Measurements from ENCODE around the gene ZNF599. TPM values are rescaled to one million over a fixed set of nuclear protein-coding genes. Genes with fewer than 3 reads are reported as not detected.

The ZNF599 gene
- total RNA-seq (2016; rRNA removed; fragmentation: Illumina TruSeq; extraction: Trizol) (5.8 and 9.4 TPM in 2 replicates), polyA plus RNA-seq (2011; rRNA removed) (7.3 and 7.5 TPM in 2 replicates), polyA minus RNA-seq (2011; rRNA and poly(A)+ RNA removed; ENCODE audit: low replicate concordance) (3.7 and 4.2 TPM in 2 replicates), Bru-seq, nascent RNA (percentile 54 among the genes with signal in this experiment), BruChase-seq, experiment 1, labeled RNA remaining after a 6-hour chase (percentile 58 among the genes with signal in this experiment), BruChase-seq, experiment 2, labeled RNA remaining after a 2-hour chase (percentile 53 among the genes with signal in this experiment)
- total RNA-seq (2016; cell fraction: cytosol; rRNA removed; fragmentation: Illumina TruSeq; extraction: Trizol; ENCODE audit: low read depth): 1.5 and 2.1 TPM in 2 replicates
- 5.6 and 8.0 TPM in 2 replicates for total RNA-seq (2016; cell fraction: insoluble cytoplasmic fraction; rRNA removed; fragmentation: Illumina TruSeq; extraction: Trizol)
- total RNA-seq (2016; cell fraction: membrane; rRNA removed; fragmentation: Illumina TruSeq; extraction: Trizol): 4.0 and 5.1 TPM in 2 replicates
- total RNA-seq (2016; cell fraction: nucleus; rRNA removed; fragmentation: Illumina TruSeq; extraction: Trizol): 5.7 and 6.2 TPM in 2 replicates
- polyA plus RNA-seq (2011; cell fraction: cytosol; rRNA removed): 6.9 and 8.0 TPM in 2 replicates
- 8.6 and 12.5 TPM in 2 replicates for polyA plus RNA-seq (2011; cell fraction: nucleus; rRNA removed)
- polyA plus RNA-seq (2012): 4.0 and 4.6 TPM in 2 replicates
- polyA plus RNA-seq (2016; cell fraction: cytosol; fragmentation: Illumina TruSeq; extraction: Trizol; ENCODE audit: low read depth): 1.5 and 1.6 TPM in 2 replicates
- 8.0 and 8.4 TPM in 2 replicates for polyA plus RNA-seq (2016; cell fraction: insoluble cytoplasmic fraction; fragmentation: Illumina TruSeq; extraction: Trizol; ENCODE audit: low read depth)
- polyA plus RNA-seq (2016; cell fraction: membrane; fragmentation: Illumina TruSeq; extraction: Trizol; ENCODE audit: low read depth): 2.9 and 3.0 TPM in 2 replicates
- polyA plus RNA-seq (2016; cell fraction: nucleus; fragmentation: Illumina TruSeq; extraction: Trizol; ENCODE audit: insufficient read depth, low read depth): 7.7 and 9.3 TPM in 2 replicates
- 2.5 and 3.1 TPM in 2 replicates for polyA minus RNA-seq (2011; cell fraction: cytosol; rRNA and poly(A)+ RNA removed)
- polyA minus RNA-seq (2011; cell fraction: nucleus; rRNA and poly(A)+ RNA removed): 7.2 and 8.8 TPM in 2 replicates
- long read RNA-seq, experiment 1, transcript ZNF599-203 (3 exons, 948 nt): major isoform, 7 of 8 reads
- long read RNA-seq, experiment 1, partial matches to known transcripts: 0 of 8 reads
- long read RNA-seq, experiment 1, other reads (novel, unspliced or antisense): 0 of 8 reads
- long read RNA-seq, experiment 2, partial matches to known transcripts: 0 of 7 reads
- long read RNA-seq, experiment 2, other reads (novel, unspliced or antisense): 1 of 7 reads

DNA sequence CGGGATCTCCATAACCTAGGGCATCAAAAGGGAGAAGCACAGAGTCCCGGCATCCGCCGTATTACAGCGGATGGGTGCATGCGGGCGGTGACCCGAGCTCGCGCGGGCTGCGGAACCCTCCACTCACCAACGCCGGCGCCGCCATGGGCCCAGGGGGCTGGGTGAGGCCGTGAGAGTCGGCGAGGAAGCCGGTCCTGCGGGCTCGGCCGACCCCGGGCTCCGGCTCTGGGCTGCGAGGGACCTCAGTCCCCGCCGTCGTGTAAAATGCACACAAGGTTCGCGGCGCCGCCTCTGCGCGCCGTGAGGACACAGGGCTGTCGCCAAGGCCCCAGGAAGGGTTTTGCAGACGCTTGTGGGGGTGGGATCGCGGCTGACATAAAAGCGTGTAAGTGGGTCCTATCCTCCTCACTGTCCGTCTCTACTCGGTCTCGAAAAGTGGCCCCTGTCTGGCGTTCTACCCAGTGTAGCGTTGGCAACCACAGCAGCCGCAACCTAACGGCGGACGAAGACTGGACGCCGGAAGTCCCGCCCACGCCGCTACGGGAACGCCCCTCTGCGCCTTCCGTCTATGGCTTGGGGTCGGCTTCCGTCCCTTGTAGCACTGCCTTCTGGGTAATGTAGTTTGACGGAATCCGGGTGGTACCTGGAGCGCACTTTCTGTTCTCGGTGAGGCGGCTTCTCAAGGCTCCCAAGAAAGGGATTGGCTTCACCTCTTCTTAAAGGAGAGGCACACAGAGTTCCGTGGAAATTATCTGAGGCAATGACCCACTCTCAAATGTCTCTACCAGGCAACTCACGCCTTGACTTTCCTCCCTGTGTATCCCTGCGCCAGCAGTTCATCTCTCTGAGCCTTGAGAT lies at the start of gene ZNF599:
Gene ZNF599 (minus strand): TSS at position 519 of the 858 bp plus-strand sequence. CDS start 374 bp downstream, at position 145.
- ChIA-PET POLR2A (no interaction called here), CTCF (ENCODE audit: low intra/inter-chr PET ratio, low total read pairs) (no interaction called here)
- H3K79me2 ChIP-seq (ENCODE audit: insufficient read depth, low read length): peaks cover 5% of the 10 kb centered on the region
- in situ Hi-C loops (cut with HindIII; ENCODE audit: extremely low pct_ligation_motif_present, low pct_unique_long_range_greater_than_20kb): no loop called here
- peak within 1 kb of the TSS; percentile 83 for H2AFZ ChIP-seq (ENCODE audit: low read length)
- H4K20me1 ChIP-seq (ENCODE audit: insufficient read depth, low read length): no peaks in the 10 kb centered on the region
- peaks cover 0 to 6% of the 10 kb centered on the region in 2 experiments; a peak in 1 of 5 replicates for H3K36me3 ChIP-seq (replicated peaks in 1 of 2; ENCODE audit: control insufficient read depth in 1 of 2, insufficient read depth in 2 of 2, low read length in 2 of 2)
- H3K9ac ChIP-seq (ENCODE audit: insufficient read depth, low read depth, low read length): peak within 1 kb of the TSS; percentile 88
- H3K27ac ChIP-seq (ENCODE audit: extremely low read length, insufficient read depth, low read length): peak within 1 kb of the TSS; percentile 70
- 30% methylated on average over 7 of the region's 69 CpGs for WGBS (ENCODE audit: low lambda C conversion rate)
- H3K4me1 ChIP-seq (ENCODE audit: insufficient read depth, low read length): peaks cover 12% of the 10 kb centered on the region
- no peaks in the 10 kb centered on the region; a peak in 1 of 5 replicates for H3K27me3 ChIP-seq (ENCODE audit: control insufficient read depth in 1 of 2, insufficient read depth in 2 of 2, low read length in 2 of 2)
- H3K9me3 ChIP-seq (ENCODE audit: low read length): no peaks in the 10 kb centered on the region
- intact Hi-C loops (cut with micrococcal nuclease; ENCODE audit: unreplicated experiment): loop anchor here (1.0 to 10.0 kb wide), 2 partner anchors 39 to 1748 kb away; partner anchors contain the start of gene ZNF181
- DNase-seq (ENCODE audit: low spot score) (peak; percentile 83), ATAC-seq (peak; percentile 99), FAIRE-seq (peak; percentile 89)
- peak within 1 kb of the TSS; percentile 91 for H3K4me2 ChIP-seq (ENCODE audit: low read depth, low read length)
- peak within 1 kb of the TSS; percentile 71 to 95 (median 79) for H3K4me3 ChIP-seq (replicated peaks in 1 of 3; ENCODE audit: insufficient read depth in 1 of 3, low read depth in 2 of 3, low read length in 3 of 3)
- BruUV-seq (replicated peaks): TSS peak; percentile 86
- no peak for TF ChIP-seq ZNF850 (CRISPR knock-in tag; conservative IDR thresholded peaks at IDR 0.05)
- TF ChIP-seq, protein P1, sequence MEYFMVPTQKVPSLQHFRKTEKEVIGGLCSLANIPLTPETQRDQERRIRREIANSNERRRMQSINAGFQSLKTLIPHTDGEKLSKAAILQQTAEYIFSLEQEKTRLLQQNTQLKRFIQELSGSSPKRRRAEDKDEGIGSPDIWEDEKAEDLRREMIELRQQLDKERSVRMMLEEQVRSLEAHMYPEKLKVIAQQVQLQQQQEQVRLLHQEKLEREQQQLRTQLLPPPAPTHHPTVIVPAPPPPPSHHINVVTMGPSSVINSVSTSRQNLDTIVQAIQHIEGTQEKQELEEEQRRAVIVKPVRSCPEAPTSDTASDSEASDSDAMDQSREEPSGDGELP (IDR thresholded peaks at IDR 0.05; ENCODE audit: borderline replicate concordance, low read depth): 0 out of 2 replicates have a peak, but pooled peaks have one; percentile 9
- no peak for TF ChIP-seq ZNF354B (CRISPR knock-in tag; IDR thresholded peaks at IDR 0.05)
- TF ChIP-seq, protein P2, sequence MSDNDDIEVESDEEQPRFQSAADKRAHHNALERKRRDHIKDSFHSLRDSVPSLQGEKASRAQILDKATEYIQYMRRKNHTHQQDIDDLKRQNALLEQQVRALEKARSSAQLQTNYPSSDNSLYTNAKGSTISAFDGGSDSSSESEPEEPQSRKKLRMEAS (IDR thresholded peaks at IDR 0.05): peak; percentile 75; the same call in 1 of the 2 replicates
- TF ChIP-seq, protein P3, sequence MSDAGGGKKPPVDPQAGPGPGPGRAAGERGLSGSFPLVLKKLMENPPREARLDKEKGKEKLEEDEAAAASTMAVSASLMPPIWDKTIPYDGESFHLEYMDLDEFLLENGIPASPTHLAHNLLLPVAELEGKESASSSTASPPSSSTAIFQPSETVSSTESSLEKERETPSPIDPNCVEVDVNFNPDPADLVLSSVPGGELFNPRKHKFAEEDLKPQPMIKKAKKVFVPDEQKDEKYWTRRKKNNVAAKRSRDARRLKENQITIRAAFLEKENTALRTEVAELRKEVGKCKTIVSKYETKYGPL (CRISPR knock-in tag; IDR thresholded peaks at IDR 0.05): no peak
- peak; percentile 16 for TF ChIP-seq SKI (IDR thresholded peaks at IDR 0.05; ENCODE audit: partially characterized antibody)
- TF ChIP-seq ZBTB7A (CRISPR knock-in tag; IDR thresholded peaks at IDR 0.05): no peak
- TF ChIP-seq, protein P4, sequence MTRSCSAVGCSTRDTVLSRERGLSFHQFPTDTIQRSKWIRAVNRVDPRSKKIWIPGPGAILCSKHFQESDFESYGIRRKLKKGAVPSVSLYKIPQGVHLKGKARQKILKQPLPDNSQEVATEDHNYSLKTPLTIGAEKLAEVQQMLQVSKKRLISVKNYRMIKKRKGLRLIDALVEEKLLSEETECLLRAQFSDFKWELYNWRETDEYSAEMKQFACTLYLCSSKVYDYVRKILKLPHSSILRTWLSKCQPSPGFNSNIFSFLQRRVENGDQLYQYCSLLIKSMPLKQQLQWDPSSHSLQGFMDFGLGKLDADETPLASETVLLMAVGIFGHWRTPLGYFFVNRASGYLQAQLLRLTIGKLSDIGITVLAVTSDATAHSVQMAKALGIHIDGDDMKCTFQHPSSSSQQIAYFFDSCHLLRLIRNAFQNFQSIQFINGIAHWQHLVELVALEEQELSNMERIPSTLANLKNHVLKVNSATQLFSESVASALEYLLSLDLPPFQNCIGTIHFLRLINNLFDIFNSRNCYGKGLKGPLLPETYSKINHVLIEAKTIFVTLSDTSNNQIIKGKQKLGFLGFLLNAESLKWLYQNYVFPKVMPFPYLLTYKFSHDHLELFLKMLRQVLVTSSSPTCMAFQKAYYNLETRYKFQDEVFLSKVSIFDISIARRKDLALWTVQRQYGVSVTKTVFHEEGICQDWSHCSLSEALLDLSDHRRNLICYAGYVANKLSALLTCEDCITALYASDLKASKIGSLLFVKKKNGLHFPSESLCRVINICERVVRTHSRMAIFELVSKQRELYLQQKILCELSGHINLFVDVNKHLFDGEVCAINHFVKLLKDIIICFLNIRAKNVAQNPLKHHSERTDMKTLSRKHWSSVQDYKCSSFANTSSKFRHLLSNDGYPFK (CRISPR knock-in tag; IDR thresholded peaks at IDR 0.05; ENCODE audit: borderline replicate concordance): no peak
- no peak for TF ChIP-seq TCF7L2 (IDR thresholded peaks at IDR 0.05; ENCODE audit: low read depth, low read length)
- TF ChIP-seq, protein P5, sequence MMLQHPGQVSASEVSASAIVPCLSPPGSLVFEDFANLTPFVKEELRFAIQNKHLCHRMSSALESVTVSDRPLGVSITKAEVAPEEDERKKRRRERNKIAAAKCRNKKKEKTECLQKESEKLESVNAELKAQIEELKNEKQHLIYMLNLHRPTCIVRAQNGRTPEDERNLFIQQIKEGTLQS (CRISPR knock-in tag; IDR thresholded peaks at IDR 0.05): no peak
- TF ChIP-seq NFE2L2 (IDR thresholded peaks at IDR 0.05; ENCODE audit: low read length): no peak

Measured in HepG2 (cell line).